ENCODE results near the gene ACSL1. TPM values are rescaled to one million over a fixed set of nuclear protein-coding genes. Genes with fewer than 3 reads are reported as not detected.

Gene ACSL1
- total RNA-seq, 2 experiments from 2014 or later = 24.3 to 32.9 TPM

- no peak for TF ChIP-seq EZH2phosphoT487 (IDR thresholded peaks at IDR 0.05; ENCODE audit: borderline replicate concordance, low read depth, low read length)
- no peak for TF ChIP-seq CTCF (conservative IDR thresholded peaks at IDR 0.05; ENCODE audit: low read length)
- Histone ChIP-seq H3K79me2 (ENCODE audit: insufficient read depth, low read depth, low read length) (peaks cover 64% of the 10 kb centered on the region), H3K9me3 (ENCODE audit: low read length) (no peaks in the 10 kb centered on the region), H3K36me3 (ENCODE audit: insufficient read depth, low read length) (no peaks in the 10 kb centered on the region), H3K4me3 (ENCODE audit: low read depth, low read length, poor library complexity, severe bottlenecking) (no peak overlapping the region), H3K4me2 (ENCODE audit: low read length) (no peak overlapping the region), H4K20me1 (ENCODE audit: insufficient read depth, low read length) (peaks cover 22% of the 10 kb centered on the region; the same call in 1 of the 2 replicates), H3K9me2 (ENCODE audit: insufficient read depth, low read length) (no peaks in the 10 kb centered on the region), H3K4me1 (ENCODE audit: insufficient read depth, low read length, poor library complexity, severe bottlenecking) (peaks cover 36% of the 10 kb centered on the region), H3K27ac (ENCODE audit: low read depth, low read length, poor library complexity, severe bottlenecking) (no peak overlapping the region), H2AFZ (ENCODE audit: low read length) (no peak overlapping the region)
- CTCF ChIA-PET (ENCODE audit: unreplicated experiment) = no interaction called here
- DNase-seq (ENCODE audit: low spot score) = no peak
- POLR2A ChIA-PET = no interaction called here
- intact Hi-C loops (cut with micrococcal nuclease; ENCODE audit: unreplicated experiment) = loop anchor here (10.0 kb wide), 1 partner anchor 583 kb away; the partner anchor contains the start of genes ANKRD37 and LRP2BP
- BruUV-seq (replicated peaks) = no TSS peak
Measured at GRCh38 chr4:184811526-184812198, 14.1 kb downstream of the ACSL1 start.

- DNase-seq (ENCODE audit: low spot score) = no peak
- H3K4me3 ChIP-seq (ENCODE audit: low read depth, low read length, poor library complexity, severe bottlenecking) = no peak overlapping the region
- peaks cover 64% of the 10 kb centered on the region for H3K79me2 ChIP-seq (ENCODE audit: insufficient read depth, low read depth, low read length)
Measured at GRCh38 chr4:184810720-184811119, 15.0 kb downstream of the ACSL1 start.

More at GRCh38 chr4:184810720-184811119, 15.0 kb downstream of the ACSL1 start:
- H3K9me3 ChIP-seq (ENCODE audit: low read length) = no peaks in the 10 kb centered on the region
- ChIA-PET CTCF (ENCODE audit: unreplicated experiment) (no interaction called here), POLR2A (interaction anchor here (1.1 kb wide), 1 partner anchor 72 kb away, joined by 5 read pairs; no protein-coding TSS in a partner anchor)
- intact Hi-C loops (cut with micrococcal nuclease; ENCODE audit: unreplicated experiment) = loop anchor here (10.0 kb wide), 1 partner anchor 584 kb away; the partner anchor contains the start of genes ANKRD37 and LRP2BP
- no peaks in the 10 kb centered on the region for H3K9me2 ChIP-seq (ENCODE audit: insufficient read depth, low read length)
- H3K4me1 ChIP-seq (ENCODE audit: insufficient read depth, low read length, poor library complexity, severe bottlenecking) = peaks cover 34% of the 10 kb centered on the region
- no peak overlapping the region for H3K4me2 ChIP-seq (ENCODE audit: low read length)
- peaks cover 15% of the 10 kb centered on the region; the same call in 1 of the 2 replicates for H4K20me1 ChIP-seq (ENCODE audit: insufficient read depth, low read length)
- no peak overlapping the region for H3K27ac ChIP-seq (ENCODE audit: low read depth, low read length, poor library complexity, severe bottlenecking)
- no peaks in the 10 kb centered on the region for H3K36me3 ChIP-seq (ENCODE audit: insufficient read depth, low read length)
- TF ChIP-seq CTCF (conservative IDR thresholded peaks at IDR 0.05; ENCODE audit: low read length) (no peak), EZH2phosphoT487 (IDR thresholded peaks at IDR 0.05; ENCODE audit: borderline replicate concordance, low read depth, low read length) (no peak)
- no TSS peak for BruUV-seq (replicated peaks)
- no peak overlapping the region for H2AFZ ChIP-seq (ENCODE audit: low read length)

Measured in OCI-LY7 (cell line).